Measurements from ENCODE around the gene USP37.

DNA sequence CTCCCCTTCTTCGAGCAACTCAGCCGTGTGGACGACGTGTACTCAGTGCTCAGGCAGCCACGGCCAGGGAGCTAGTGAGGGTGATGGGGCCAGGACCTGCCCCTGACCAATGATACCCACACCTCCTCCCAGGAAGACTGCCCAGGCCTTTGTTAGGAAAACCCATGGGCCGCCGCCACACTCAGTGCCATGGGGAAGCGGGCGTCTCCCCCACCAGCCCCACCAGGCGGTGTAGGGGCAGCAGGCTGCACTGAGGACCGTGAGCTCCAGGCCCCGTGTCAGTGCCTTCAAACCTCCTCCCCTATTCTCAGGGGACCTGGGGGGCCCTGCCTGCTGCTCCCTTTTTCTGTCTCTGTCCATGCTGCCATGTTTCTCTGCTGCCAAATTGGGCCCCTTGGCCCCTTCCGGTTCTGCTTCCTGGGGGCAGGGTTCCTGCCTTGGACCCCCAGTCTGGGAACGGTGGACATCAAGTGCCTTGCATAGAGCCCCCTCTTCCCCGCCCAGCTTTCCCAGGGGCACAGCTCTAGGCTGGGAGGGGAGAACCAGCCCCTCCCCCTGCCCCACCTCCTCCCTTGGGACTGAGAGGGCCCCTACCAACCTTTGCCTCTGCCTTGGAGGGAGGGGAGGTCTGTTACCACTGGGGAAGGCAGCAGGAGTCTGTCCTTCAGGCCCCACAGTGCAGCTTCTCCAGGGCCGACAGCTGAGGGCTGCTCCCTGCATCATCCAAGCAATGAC lies 163.6 kb downstream of the USP37 start:
- TF ChIP-seq CTCF (IDR thresholded peaks at IDR 0.05) (no peak), EP300 (IDR thresholded peaks at IDR 0.05) (no peak), POLR2A (IDR thresholded peaks at IDR 0.05) (no peak)

Data from ovary (tissue), 3 donors.